Astrocyte of the spinal cord (primary cell): ENCODE data around the gene HOXD13.
A peak's percentile ranks its signal among the peaks of the same experiment; 100 is the strongest.

Source experiments
- DNase-seq: peaks from one replicate; pipeline ENCODE4 v3.0.0; 2011; ENCODE audit warnings: low read depth, low spot score
- H3K4me3 ChIP-seq: 2 replicates; pipeline ENCODE4 v1.5.1; 2011; ENCODE audit warnings: low read depth, mild to moderate bottlenecking, low read length, moderate library complexity
- CTCF ChIP-seq: IDR thresholded peaks from 2 replicates; pipeline ENCODE4 v1.5.1; 2012; ENCODE audit warnings: low read depth, mild to moderate bottlenecking, low read length, inconsistent platforms
- in situ Hi-C: cut with HindIII; loops from 2 replicates; pipeline ENCODE4 v1.10.0; 2017; ENCODE audit warnings: low sequenced_read_pairs

The HOXD13 gene

GRCh38 chr2:176085861-176086771, 6.4 kb upstream of the HOXD13 start:
- DNase-seq = no peak
- in situ Hi-C loops = no loop called here
- H3K4me3 ChIP-seq = no peak overlapping the region
- peak; percentile 62 for TF ChIP-seq CTCF

GRCh38 chr2:176087330-176088047, 5.0 kb upstream of the HOXD13 start:
- no peak for DNase-seq
- in situ Hi-C loops = no loop called here
- no peak overlapping the region for H3K4me3 ChIP-seq
- no peak for TF ChIP-seq CTCF

- TF ChIP-seq CTCF = peak; percentile 85
- in situ Hi-C loops = no loop called here
- peak; percentile 35 for DNase-seq
- peak overlapping the region; percentile 4 for H3K4me3 ChIP-seq
These were observed 4.2 kb upstream of the HOXD13 start for GRCh38 chr2:176088048-176088936.

GRCh38 chr2:176088937-176089842, 3.3 kb upstream of the HOXD13 start:
- DNase-seq = no peak
- in situ Hi-C loops = no loop called here
- no peak for TF ChIP-seq CTCF
- H3K4me3 ChIP-seq = no peak overlapping the region

GRCh38 chr2:176089843-176090395, 2.6 kb upstream of the HOXD13 start:
- no peak overlapping the region for H3K4me3 ChIP-seq
- in situ Hi-C loops = no loop called here
- no peak for DNase-seq
- no peak for TF ChIP-seq CTCF
